ENCODE measurements around the gene GGA3. TPM values are rescaled to one million over a fixed set of nuclear protein-coding genes. Genes with fewer than 3 reads are reported as not detected.
"Not testable (repeated sequence)": the region's sequence is repeated elsewhere in the genome, so short reads cannot be mapped to it uniquely, and the experiment has no call there.

Gene GGA3
- total RNA-seq, 1 experiment from 2014 or later: 94.4 TPM

GRCh38 chr17:75207760-75208159 is 53.6 kb downstream of the GGA3 start:
- no peaks in the 10 kb centered on the region for H3K27me3 Mint-ChIP-seq (ENCODE audit: insufficient read depth, unreplicated experiment)
- H3K4me3 Mint-ChIP-seq (ENCODE audit: unreplicated experiment): no peak overlapping the region
- no peaks in the 10 kb centered on the region for H3K27me3 ChIP-seq (replicated peaks; ENCODE audit: control insufficient read depth, insufficient read depth, low read length)
- POLR2A ChIA-PET: no interaction called here
- H3K4me1 Mint-ChIP-seq (ENCODE audit: low read depth, unreplicated experiment): peaks cover 6% of the 10 kb centered on the region
- intact Hi-C loops (cut with micrococcal nuclease; ENCODE audit: unreplicated experiment): no loop called here
- H3K4me3 ChIP-seq (ENCODE audit: low read depth, low read length): no peak overlapping the region
- peaks cover 2% of the 10 kb centered on the region for H3K36me3 ChIP-seq (ENCODE audit: control insufficient read depth, insufficient read depth, low read length)
- H3K36me3 Mint-ChIP-seq (ENCODE audit: insufficient read depth, unreplicated experiment): peaks cover 56% of the 10 kb centered on the region
- BruUV-seq (replicated peaks): no TSS peak
- H3K9me3 Mint-ChIP-seq (ENCODE audit: unreplicated experiment): no peaks in the 10 kb centered on the region
- H3K4me1 ChIP-seq: peaks cover 11% of the 10 kb centered on the region; the same call in 1 of the 2 replicates
- CTCF ChIA-PET: no interaction called here
- DNase-seq: no peak
- TF ChIP-seq CTCF (IDR thresholded peaks at IDR 0.05; ENCODE audit: insufficient read depth in 1 of 2, low read depth in 1 of 2, low read length in 1 of 2, severe bottlenecking in 1 of 2, unreplicated experiment in 1 of 2): no peak
- H3K9me3 ChIP-seq: no peaks in the 10 kb centered on the region
- no peak overlapping the region for H3K27ac Mint-ChIP-seq (ENCODE audit: unreplicated experiment)

GRCh38 chr17:75207050-75207407 is 54.4 kb downstream of the GGA3 start:
- H3K4me1 Mint-ChIP-seq (ENCODE audit: low read depth, unreplicated experiment); DNase-seq; BruUV-seq (replicated peaks); intact Hi-C loops (cut with micrococcal nuclease; ENCODE audit: unreplicated experiment); H3K9me3 ChIP-seq; H3K9me3 Mint-ChIP-seq (ENCODE audit: unreplicated experiment); H3K27me3 Mint-ChIP-seq (ENCODE audit: insufficient read depth, unreplicated experiment); H3K27me3 ChIP-seq (replicated peaks; ENCODE audit: control insufficient read depth, insufficient read depth, low read length); H3K36me3 ChIP-seq (ENCODE audit: control insufficient read depth, insufficient read depth, low read length): not testable (repeated sequence)
- Mint-ChIP-seq H3K36me3 (ENCODE audit: insufficient read depth, unreplicated experiment) (peaks cover 52% of the 10 kb centered on the region), H3K4me3 (ENCODE audit: unreplicated experiment) (peak overlapping the region; percentile 87), H3K27ac (ENCODE audit: unreplicated experiment) (peak overlapping the region; percentile 100)
- CTCF ChIA-PET: interaction anchor here (1.2 kb wide), 1 partner anchor 64 kb away, joined by 5 read pairs; the partner anchor contains the start of gene MIF4GD
- Histone ChIP-seq H3K4me1 (peaks cover 11% of the 10 kb centered on the region; the same call in 1 of the 2 replicates), H3K4me3 (ENCODE audit: low read depth, low read length) (peak overlapping the region; percentile 14; the same call in 1 of the 2 replicates)
- POLR2A ChIA-PET: interaction anchor here (1.5 kb wide), 1 partner anchor 55 kb away, joined by 5 read pairs; the partner anchor contains the start of genes GGA3 and MRPS7

GRCh38 chr17:75205793-75206163 is 55.6 kb downstream of the GGA3 start:
- intact Hi-C loops (cut with micrococcal nuclease; ENCODE audit: unreplicated experiment): no loop called here
- peaks cover 6% of the 10 kb centered on the region for H3K4me1 Mint-ChIP-seq (ENCODE audit: low read depth, unreplicated experiment)
- BruUV-seq (replicated peaks): TSS peak; percentile 70

More at GRCh38 chr17:75205793-75206163, 55.6 kb downstream of the GGA3 start:
- no peaks in the 10 kb centered on the region for H3K27me3 Mint-ChIP-seq (ENCODE audit: insufficient read depth, unreplicated experiment)
- H3K27ac Mint-ChIP-seq (ENCODE audit: unreplicated experiment): peak overlapping the region; percentile 100
- peak overlapping the region; percentile 87 for H3K4me3 Mint-ChIP-seq (ENCODE audit: unreplicated experiment)
- no peaks in the 10 kb centered on the region for H3K9me3 Mint-ChIP-seq (ENCODE audit: unreplicated experiment)
- peaks cover 46% of the 10 kb centered on the region for H3K36me3 Mint-ChIP-seq (ENCODE audit: insufficient read depth, unreplicated experiment)
- no peak for DNase-seq
- no peak for TF ChIP-seq CTCF (IDR thresholded peaks at IDR 0.05; ENCODE audit: insufficient read depth in 1 of 2, low read depth in 1 of 2, low read length in 1 of 2, severe bottlenecking in 1 of 2, unreplicated experiment in 1 of 2)
- H3K27me3 ChIP-seq (replicated peaks; ENCODE audit: control insufficient read depth, insufficient read depth, low read length): no peaks in the 10 kb centered on the region
- peak overlapping the region; percentile 92 for H3K4me3 ChIP-seq (ENCODE audit: low read depth, low read length)
- POLR2A ChIA-PET: interaction anchor here (0.5 to 1.5 kb wide), 6 partner anchors 56 to 1452 kb away, joined by 3 to 5 read pairs (median 4); partner anchors contain the start of genes GGA3, MIF4GD and MRPS7
- peaks cover 11% of the 10 kb centered on the region; the same call in 1 of the 2 replicates for H3K4me1 ChIP-seq
- CTCF ChIA-PET: interaction anchor here (0.6 to 1.8 kb wide), 4 partner anchors 16 to 92 kb away, joined by 3 to 9 read pairs (median 6); partner anchors contain the start of gene MIF4GD
- H3K36me3 ChIP-seq (ENCODE audit: control insufficient read depth, insufficient read depth, low read length): peaks cover 2% of the 10 kb centered on the region
- no peaks in the 10 kb centered on the region for H3K9me3 ChIP-seq

Measured in Caco-2 (cell line).